Pancreas (tissue), 10 donors: ENCODE data around the gene SNX30. TPM values are rescaled to one million over a fixed set of nuclear protein-coding genes. Genes with fewer than 3 reads are reported as not detected.
A peak's percentile ranks its signal among the peaks of the same experiment; 100 is the strongest.

Experiments used
- ATAC-seq, 4 donors: fragments of 200-7000 bp; cut with Tn5 transposase; one replicate each; pipeline versions ENCODE4 v1.8.0 to v1.9.1; 2020; ENCODE audit warnings: mild to moderate bottlenecking in 4 of 4, moderate library complexity in 4 of 4
- DNase-seq, 6 donors: peaks; one replicate each; pipeline ENCODE4 v3.0.0-alpha.2; 2020
- FAIRE-seq: peaks from 2 replicates; lab custom pipeline; 2012; peaks lifted over from hg19 to GRCh38; lab: Jason Lieb, UNC
- H3K27ac ChIP-seq, 4 donors: fragments of 200-600 bp; sonication (generic); 1 replicate in 3 of 4; 2 replicates in 1 of 4; pipeline versions ENCODE4 v1.5.0 to v1.8.0; 2020
- H3K27me3 ChIP-seq, 4 donors: fragments of 200-600 bp; one replicate each; pipeline ENCODE4 v1.8.0; 2021
- H3K36me3 ChIP-seq, 3 donors: fragments of 200-600 bp; sonication (generic) in 1 of 3; one replicate each; pipeline versions ENCODE4 v1.5.0 to v1.8.0; 2020 to 2021
- H3K4me1 ChIP-seq, 3 donors: fragments of 200-600 bp; one replicate each; pipeline ENCODE4 v1.8.0; 2021
- H3K4me3 ChIP-seq, 4 donors: fragments of 200-600 bp; sonication (generic) in 2 of 4; one replicate each; pipeline versions ENCODE4 v1.5.0 to v1.8.0; 2020 to 2021
- H3K9me3 ChIP-seq, 4 donors: fragments of 200-600 bp; one replicate each; pipeline ENCODE4 v1.8.0; 2021
- WGBS, 2 donors: extraction: QIAGEN DNeasy Blood & Tissue Kit; methylation state at CpG; one replicate each; pipeline ENCODE4 v1.1.7; 2013; 5-methylcytosine and 5-hydroxymethylcytosine counted together
- intact Hi-C, 3 donors: fragments of 100-400 bp; cut with DNase I; formaldehyde crosslinking; loops; one replicate each; pipeline versions ENCODE4 v1.11.1 to v1.14.2; 2022
- polyA plus RNA-seq, 2 donors: library from polyadenylated mRNA; stranded (reverse); fragments of 200-250 nt; gene quantifications; one replicate each; pipeline ENCODE4 v1.2.3, GENCODE V29; 2013
- total RNA-seq, 6 donors: library from RNA; stranded (reverse); fragmentation: NEBNext Ultra II Directional in 4 of 6; extraction: Animal tissue kit (Norgen Biotek cat#: 25700) in 4 of 6; gene quantifications; one replicate each; pipeline versions ENCODE4 v1.2.1 to v1.2.4, GENCODE V29; 2021 to 2023
- TF ChIP-seq, protein P1 (sequence below), 4 donors: fragments of 200-600 bp; sonication (generic) in 3 of 4; IDR thresholded peaks; one replicate each; pipeline versions ENCODE4 v1.5.0 to v1.8.0; 2021; ENCODE audit warnings: antibody characterized with exemption in 4 of 4
- donor health status: healthy with polysubstance abuse.
- donor health status: DM: no; HTN: no; CAD: no; lungs with moderate emphysema.
- donor health status: DM: no; HTN: no; CAD: no.
- donor health status: control.
- donor health status: control.
- donor health status: Bipolar disorder and iron deficiency.
- donor health status: DM: yes; HTN: yes; CAD: no.
- donor health status: DM: no; HTN: no; CAD: no.
- donor health status: DM: no; HTN: no; CAD: no.
- donor health status: DM: yes; HTN: yes; CAD: no.

Gene SNX30
- total and polyA plus RNA-seq, 8 donors, result 2.1 to 8.2 (median 4.1) TPM

DNA sequence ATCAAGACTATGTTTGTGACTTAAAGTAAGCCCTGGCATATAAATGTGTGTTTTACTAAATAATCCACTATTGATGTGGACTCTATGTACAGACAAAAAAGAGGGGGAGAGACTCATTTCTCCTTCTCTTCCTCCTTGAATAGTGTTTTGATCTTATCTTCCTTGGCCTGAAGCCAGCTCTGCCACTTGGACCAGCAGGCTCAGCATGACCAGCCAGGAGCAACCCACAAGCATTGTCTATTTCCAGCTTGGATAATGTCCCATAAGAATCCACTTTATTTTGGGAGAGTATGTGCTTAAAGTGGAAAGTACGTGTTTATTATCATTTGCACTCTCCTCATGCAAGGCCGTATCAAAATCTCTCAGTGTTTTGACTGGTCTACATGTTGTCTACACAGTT is 164.0 kb downstream of the SNX30 start:
- Histone ChIP-seq H3K9me3 (no peaks in the 10 kb centered on the region), H3K4me3 (no peak overlapping the region), H3K27ac (no peak overlapping the region), H3K4me1 (peaks cover 0 to 4% (median 0%) of the 10 kb centered on the region in 3 donors), H3K36me3 (no peaks in the 10 kb centered on the region), H3K27me3 (no peaks in the 10 kb centered on the region)
- TF ChIP-seq, protein P1, sequence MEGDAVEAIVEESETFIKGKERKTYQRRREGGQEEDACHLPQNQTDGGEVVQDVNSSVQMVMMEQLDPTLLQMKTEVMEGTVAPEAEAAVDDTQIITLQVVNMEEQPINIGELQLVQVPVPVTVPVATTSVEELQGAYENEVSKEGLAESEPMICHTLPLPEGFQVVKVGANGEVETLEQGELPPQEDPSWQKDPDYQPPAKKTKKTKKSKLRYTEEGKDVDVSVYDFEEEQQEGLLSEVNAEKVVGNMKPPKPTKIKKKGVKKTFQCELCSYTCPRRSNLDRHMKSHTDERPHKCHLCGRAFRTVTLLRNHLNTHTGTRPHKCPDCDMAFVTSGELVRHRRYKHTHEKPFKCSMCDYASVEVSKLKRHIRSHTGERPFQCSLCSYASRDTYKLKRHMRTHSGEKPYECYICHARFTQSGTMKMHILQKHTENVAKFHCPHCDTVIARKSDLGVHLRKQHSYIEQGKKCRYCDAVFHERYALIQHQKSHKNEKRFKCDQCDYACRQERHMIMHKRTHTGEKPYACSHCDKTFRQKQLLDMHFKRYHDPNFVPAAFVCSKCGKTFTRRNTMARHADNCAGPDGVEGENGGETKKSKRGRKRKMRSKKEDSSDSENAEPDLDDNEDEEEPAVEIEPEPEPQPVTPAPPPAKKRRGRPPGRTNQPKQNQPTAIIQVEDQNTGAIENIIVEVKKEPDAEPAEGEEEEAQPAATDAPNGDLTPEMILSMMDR (IDR thresholded peaks at IDR 0.05), result no peak
- ATAC-seq (no peak), FAIRE-seq (no peak), DNase-seq (no peak)
- intact Hi-C loops, result no loop called here
- 62 to 75% methylated on average over 2 of the region's 2 CpGs for WGBS, 2 donors

DNA sequence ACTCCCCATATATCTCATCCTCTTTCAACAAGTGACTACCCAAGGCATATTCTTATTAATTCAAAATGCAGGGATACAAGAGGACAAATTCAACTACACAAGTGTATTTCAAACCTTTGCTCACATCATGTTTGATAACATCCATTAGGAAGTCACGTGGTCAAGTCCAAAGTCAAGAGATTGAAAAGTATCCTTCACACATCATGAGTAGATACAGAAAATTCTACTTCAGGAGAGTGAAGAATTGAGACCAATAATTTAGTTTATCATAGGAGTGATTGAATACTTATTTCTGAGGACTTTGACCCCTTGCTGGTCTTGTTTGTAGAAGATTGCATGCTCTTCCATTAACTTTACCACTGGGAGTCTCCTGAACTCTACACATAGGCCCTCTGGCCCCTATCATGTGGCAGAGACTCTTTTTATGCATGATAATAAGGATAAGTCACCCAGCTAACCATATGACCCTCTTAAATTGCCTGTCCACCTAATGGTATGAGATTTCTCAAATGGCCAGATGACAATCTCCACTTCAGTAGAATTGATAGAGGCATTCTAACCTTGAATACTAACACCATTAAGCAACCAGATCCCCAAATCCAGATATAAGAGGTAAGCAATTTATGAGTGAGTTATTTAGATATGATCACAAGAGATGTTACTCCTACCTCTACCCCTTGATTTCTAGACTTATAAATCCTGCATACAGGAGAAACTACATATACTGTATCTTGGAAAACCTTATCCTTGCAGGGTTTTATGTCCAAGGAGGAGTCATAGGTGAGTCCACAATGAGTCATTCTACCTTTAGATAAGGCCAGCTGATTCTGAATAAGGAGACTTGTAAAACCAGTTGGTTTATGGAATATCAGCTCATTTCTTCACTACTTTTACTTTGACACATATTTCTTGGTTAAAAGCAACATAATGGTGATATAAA is 166.8 kb downstream of the SNX30 start:
- H3K36me3 ChIP-seq, result no peaks in the 10 kb centered on the region
- no peak for DNase-seq
- H3K9me3 ChIP-seq, result no peaks in the 10 kb centered on the region
- intact Hi-C loops, result no loop called here
- ATAC-seq, result peak; percentile 86 to 91 (median 89)
- H3K4me1 ChIP-seq, result peaks cover 0 to 4% (median 0%) of the 10 kb centered on the region in 3 donors
- H3K4me3 ChIP-seq, result no peak overlapping the region
- no peak overlapping the region for H3K27ac ChIP-seq
- no peaks in the 10 kb centered on the region for H3K27me3 ChIP-seq
- FAIRE-seq, result no peak
- TF ChIP-seq, protein P1 (IDR thresholded peaks at IDR 0.05), result no peak
- 49 to 54% methylated on average over 1 of the region's 1 CpG for WGBS, 2 donors

DNA sequence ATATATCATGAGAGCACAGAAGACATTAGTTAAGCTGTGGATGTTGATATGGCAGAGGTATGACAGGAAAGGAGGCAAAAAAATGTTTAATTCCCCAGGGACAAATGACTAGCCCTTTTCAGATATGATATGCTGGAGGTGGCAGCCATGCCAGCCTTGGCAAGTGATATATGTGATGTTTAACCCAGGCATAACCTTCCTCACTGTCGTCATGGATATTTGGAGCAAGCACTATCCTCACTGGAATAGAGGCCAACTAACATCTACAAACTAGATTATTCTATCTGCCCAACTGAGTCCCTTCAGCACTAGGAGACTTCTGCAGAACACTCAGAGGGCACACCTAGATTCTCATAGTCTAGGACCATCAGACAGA is 167.4 kb downstream of the SNX30 start:
- Histone ChIP-seq H3K36me3 (no peaks in the 10 kb centered on the region), H3K27me3 (no peaks in the 10 kb centered on the region), H3K9me3 (no peaks in the 10 kb centered on the region), H3K27ac (no peak overlapping the region), H3K4me3 (no peak overlapping the region), H3K4me1 (peaks cover 0 to 4% (median 0%) of the 10 kb centered on the region in 3 donors)
- no peak for FAIRE-seq
- 31 to 32% methylated on average over 1 of the region's 1 CpG for WGBS, 2 donors
- intact Hi-C loops, result no loop called here
- TF ChIP-seq, protein P1 (IDR thresholded peaks at IDR 0.05), result no peak
- peak in 2 of 6 donors; percentile 13 to 20 for DNase-seq
- peak; percentile 28 to 76 (median 44) for ATAC-seq

DNA sequence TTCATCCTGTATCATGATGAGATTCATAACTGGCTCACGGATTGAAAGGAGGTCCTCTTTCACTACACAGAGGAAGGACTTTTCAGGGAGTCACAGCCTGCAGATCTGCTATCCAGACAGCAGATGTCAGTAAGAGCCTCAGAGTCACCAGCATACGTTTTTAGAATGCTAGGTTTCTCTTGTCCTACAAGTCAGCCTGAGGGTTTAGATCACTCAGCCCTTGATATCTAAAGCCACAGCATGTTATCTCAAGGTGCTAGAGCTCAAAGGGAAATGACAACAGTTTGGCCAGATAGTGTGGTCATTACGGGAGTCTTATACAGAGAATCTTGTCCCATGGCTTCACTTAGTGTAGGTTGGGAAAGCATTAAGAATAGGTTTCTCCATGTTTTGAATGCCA is 171.0 kb downstream of the SNX30 start:
- FAIRE-seq, result no peak
- TF ChIP-seq, protein P1 (IDR thresholded peaks at IDR 0.05), result peak in 1 of 4 donors; percentile 18

More for the DNA sequence above, 171.0 kb downstream of the SNX30 start:
- Histone ChIP-seq H3K27ac (no peak overlapping the region), H3K9me3 (no peaks in the 10 kb centered on the region), H3K27me3 (no peaks in the 10 kb centered on the region), H3K4me3 (no peak overlapping the region), H3K4me1 (peaks cover 0 to 4% (median 0%) of the 10 kb centered on the region in 3 donors), H3K36me3 (no peaks in the 10 kb centered on the region)
- WGBS, 2 donors, result 20 to 28% methylated on average over 3 of the region's 3 CpGs
- peak in 2 of 4 donors; percentile 45 to 67 for ATAC-seq
- intact Hi-C loops, result no loop called here
- no peak for DNase-seq

Other genes with a start within 250 kb of the SNX30 start
- gene INIP, start 32.6 kb upstream of the SNX30 start, total RNA-seq, result 10 to 100 TPM in 2 of 6 donors, 1 to 10 TPM in 4; 5.7 to 13.2 (median 8.8) TPM
- 1 to 10 TPM; 5.2 to 5.9 TPM for gene INIP, start 32.6 kb upstream of the SNX30 start, polyA plus RNA-seq
- under 1 TPM in 2 of 6 donors, not detected in 4; 0.18 to 0.37 TPM for gene SLC46A2, start 140.1 kb downstream of the SNX30 start, total RNA-seq
- not detected for gene SLC46A2, start 140.1 kb downstream of the SNX30 start, polyA plus RNA-seq